GM19239 (cell line): ENCODE measurements around the gene ANXA7.
"Not testable (repeated sequence)": the region's sequence is repeated elsewhere in the genome, so short reads cannot be mapped to it uniquely, and the experiment has no call there.

Experiments used
- DNase-seq: peaks from one replicate; pipeline ENCODE4 v3.0.0; 2011; ENCODE audit warnings: low spot score; ENCODE audit not compliant: insufficient read length
- FAIRE-seq: peaks from 2 replicates; lab custom pipeline; 2011; peaks lifted over from hg19 to GRCh38; lab: Jason Lieb, UNC

Gene ANXA7

DNA sequence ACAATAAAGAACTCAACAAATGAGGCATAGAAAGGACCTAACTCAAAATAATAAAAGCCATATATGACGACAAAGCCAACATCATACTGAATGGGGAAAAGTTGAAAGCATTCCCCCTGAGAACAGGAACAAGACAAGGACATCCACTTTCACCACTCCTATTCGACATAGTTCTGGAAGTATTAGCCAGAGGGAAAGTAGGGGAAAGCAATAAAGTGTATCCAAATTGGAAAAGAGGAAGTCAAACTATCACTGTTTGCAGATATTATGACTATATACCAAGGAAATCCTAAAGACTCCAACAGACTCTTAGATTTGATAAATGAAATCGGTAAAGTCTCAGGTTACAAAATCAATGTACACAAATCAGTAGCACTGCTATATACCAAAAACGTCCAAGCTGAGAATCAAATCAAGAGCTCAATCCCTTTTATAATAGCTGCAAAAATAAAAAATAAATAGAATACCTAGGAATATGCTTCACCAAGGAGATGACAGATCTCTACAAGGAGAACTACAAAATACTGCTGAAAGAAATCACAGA lies 4.8 kb downstream of the ANXA7 start:
- DNase-seq (no peak), FAIRE-seq (no peak)

- FAIRE-seq (no peak), DNase-seq (no peak)
These were observed 5.8 kb downstream of the ANXA7 start for GRCh38 chr10:73408061-73408460.

- no peak for FAIRE-seq
- DNase-seq = no peak
These were observed 6.4 kb downstream of the ANXA7 start for GRCh38 chr10:73407495-73407894.

DNA sequence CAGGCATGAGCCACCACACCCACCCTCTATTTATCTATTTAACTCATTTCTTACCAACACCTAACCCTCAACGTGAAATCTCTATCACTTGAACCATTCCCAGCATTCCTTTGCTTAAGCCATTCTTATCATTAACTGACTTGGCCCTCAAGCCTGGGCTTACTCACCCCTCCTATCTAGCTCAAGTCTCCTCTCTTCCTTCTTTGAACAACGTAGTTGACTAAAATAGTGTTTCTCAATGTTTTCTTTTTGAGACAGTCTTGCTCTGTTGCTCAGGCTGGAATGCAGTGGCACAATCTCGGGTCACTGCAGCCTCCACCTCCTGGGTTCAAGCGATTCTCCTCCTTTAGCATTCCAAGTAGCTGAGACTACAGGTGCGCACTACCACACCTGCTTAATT lies 7.0 kb downstream of the ANXA7 start:
- FAIRE-seq = no peak
- DNase-seq = no peak

DNA sequence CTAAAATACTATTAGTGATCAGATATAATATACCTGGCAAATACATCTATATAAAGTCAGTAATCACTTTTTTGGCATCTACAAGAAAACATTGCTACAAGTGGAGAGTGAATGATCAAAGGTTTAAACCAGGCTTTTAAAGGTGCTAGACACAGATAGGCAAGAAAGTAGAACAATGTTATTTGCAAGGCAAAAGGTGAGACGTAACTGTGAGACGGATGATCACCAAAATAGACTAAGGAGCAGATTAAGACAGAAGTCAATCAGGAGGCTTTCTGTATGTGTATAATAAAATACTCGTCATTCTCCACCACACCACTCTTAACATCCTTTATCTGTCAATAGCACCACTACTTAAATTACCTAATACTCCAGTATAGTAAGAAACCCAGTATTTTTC lies 8.3 kb downstream of the ANXA7 start:
- FAIRE-seq (no peak), DNase-seq (no peak)

DNA sequence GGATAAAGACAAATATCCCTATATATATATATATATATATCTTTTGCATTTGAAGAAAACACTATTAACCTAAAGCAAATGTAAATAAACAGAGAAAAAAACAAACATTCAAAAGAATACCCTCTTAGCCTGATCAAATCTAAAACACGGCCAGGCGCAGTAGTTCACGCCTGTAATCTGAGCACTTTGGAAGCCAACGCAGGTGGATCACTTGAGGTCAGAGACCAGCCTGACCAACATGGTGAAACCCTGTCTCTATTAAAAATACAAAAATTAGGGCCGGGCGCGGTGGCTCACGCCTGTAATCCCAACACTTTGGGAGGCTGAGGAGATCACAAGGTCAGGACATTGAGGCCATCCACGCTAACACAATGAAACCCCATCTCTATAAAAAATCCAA lies 9.2 kb downstream of the ANXA7 start:
- FAIRE-seq (no peak), DNase-seq (no peak)

DNA sequence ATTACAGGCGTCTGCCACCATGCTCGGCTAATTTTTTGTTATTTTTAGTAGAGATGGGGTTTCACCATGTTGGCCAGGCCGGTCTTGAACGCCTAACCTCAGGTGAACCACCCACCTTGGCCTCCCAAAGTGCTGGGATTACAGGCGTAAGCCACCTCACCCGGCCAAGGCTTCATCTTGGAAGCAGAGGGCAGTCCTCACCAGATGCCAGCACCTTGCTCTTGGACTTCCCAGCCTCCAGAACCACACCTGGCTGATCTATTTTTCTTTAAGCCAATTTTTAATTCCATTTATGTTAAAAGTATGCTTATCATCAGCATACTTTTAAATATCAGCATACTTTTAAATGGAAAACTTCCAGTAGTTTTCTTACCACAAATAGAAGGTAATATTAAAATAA lies 12.2 kb downstream of the ANXA7 start:
- FAIRE-seq (no peak), DNase-seq (no peak)

DNA sequence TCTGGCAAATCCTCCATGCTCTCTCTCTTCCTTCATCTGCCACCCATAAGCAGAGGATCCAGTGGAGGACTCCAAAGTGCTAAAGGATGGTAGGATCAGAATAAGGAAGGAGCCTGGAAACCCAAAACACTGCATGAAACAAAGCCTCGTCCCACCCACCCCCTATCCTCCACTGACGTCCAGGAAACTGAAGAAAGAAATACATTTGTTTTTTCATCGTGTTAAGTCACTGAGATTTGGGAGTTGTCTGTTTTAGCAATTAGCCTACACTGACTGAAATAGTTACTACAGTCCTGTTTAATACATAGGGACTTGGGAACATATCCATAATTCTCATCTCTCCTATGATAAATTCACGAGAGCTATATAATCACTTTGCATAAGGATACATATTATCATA lies 14.8 kb downstream of the ANXA7 start:
- DNase-seq (no peak), FAIRE-seq (no peak)

DNA sequence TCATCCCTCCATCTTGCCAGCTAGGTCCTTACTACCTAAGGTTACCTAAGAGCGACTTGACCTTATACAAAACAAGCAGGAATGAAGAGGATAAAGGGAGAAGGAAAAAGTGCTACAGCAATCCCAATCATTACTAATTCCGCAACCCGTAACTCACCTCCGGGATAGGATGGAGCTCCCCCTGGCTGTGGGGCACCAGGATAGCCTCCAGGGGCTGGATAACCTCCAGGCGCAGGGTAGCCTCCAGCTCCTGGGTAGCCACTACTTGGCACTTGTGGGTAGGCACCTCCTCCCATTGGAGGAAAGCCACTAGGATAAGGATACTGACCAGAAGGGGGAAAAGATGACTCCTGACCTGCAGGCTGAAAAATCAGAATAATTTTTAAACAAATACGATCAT lies 15.8 kb downstream of the ANXA7 start:
- no peak for DNase-seq
- no peak for FAIRE-seq

DNA sequence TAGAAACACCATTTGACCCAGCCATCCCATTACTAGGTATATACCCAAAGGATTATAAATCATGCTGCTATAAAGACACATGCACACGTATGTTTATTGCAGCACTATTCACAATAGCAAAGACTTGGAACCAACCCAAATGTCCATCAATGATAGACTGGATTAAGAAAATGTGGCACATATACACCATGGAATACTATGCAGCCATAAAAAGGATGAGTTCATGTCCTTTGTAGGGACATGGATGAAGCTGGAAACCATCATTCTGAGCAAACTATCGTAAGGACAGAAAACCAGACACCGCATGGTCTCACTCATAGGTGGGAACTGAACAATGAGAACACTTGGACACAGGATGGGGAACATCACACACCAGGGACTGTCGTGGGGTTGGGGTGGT lies 19.5 kb downstream of the ANXA7 start:
- not testable (repeated sequence) for DNase-seq, FAIRE-seq

DNA sequence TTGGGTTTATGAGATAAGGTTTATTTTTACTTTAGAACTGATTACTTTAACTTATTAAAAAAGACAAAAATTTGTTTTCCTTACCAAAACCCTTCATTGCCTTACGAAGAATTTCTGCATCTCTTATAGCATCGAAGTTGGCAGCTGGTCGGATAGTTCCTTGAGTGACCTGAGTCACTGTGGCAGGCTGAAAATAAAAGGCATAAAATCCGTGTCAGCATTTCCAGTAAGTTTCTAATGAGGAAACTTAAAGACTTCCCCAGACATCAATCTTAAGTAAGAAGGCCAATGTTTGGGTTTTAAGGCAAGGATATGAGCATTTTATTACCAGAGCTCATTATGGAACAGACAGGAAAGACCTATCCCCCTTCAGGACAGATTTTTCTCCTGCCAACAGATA lies 25.6 kb downstream of the ANXA7 start:
- FAIRE-seq = no peak
- no peak for DNase-seq

DNA sequence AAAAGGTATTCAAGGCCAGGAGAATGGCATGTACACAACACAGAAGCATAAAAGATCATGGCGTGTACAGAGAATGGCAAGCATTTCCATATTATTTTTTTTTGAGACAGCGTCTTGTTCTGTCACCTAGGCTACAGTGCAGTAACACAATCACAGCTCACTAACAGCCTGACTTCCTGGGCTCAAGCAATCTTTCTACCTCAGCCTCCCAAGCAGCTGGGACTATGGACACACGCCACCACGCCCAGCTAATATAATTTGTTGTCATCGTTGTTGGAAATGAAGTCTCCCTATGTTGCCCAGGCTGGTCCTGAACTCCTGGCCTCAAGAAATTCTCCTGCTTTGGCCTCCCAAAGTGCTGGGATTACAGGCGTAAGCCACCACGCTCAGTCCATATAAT lies 27.3 kb downstream of the ANXA7 start:
- no peak for FAIRE-seq
- DNase-seq = no peak

DNA sequence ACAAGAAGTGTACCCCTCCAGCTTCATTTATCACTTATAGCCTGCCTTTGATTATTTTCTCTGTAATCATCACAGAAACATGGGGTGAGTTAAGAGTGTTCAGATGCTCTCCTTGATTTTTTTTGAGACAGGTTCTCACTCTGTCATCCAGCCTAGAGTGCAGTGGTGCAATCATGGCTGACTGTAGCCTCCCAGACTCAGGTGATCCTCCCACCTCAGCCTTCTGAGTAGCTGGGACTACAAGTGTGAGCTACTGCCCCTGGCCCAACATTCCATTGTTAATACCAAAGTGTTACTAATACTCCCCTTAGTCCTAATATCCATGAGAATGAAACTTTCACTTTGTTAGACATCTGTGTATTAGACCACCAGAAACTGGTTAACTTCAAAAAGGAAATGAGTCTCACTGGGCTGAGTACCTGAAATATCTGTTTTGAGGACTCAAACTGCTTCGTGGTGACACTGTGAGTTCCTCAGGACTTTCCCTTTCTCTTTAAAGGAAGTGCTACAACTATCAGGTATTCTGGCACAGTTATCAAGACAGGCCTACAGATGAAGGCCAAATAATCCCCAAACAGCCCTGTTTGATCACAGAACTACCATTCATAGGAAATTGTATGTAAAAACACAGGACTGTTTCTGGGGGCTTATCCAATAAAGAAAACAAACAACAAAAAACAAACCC lies 34.7 kb downstream of the ANXA7 start:
- DNase-seq (no peak), FAIRE-seq (peak; percentile 82)

- FAIRE-seq = no peak
- no peak for DNase-seq
These were observed 37.2 kb downstream of the ANXA7 start for GRCh38 chr10:73376679-73377078.

- FAIRE-seq = peak; percentile 11
- no peak for DNase-seq
These were observed 45.6 kb downstream of the ANXA7 start for GRCh38 chr10:73368238-73368637.

DNA sequence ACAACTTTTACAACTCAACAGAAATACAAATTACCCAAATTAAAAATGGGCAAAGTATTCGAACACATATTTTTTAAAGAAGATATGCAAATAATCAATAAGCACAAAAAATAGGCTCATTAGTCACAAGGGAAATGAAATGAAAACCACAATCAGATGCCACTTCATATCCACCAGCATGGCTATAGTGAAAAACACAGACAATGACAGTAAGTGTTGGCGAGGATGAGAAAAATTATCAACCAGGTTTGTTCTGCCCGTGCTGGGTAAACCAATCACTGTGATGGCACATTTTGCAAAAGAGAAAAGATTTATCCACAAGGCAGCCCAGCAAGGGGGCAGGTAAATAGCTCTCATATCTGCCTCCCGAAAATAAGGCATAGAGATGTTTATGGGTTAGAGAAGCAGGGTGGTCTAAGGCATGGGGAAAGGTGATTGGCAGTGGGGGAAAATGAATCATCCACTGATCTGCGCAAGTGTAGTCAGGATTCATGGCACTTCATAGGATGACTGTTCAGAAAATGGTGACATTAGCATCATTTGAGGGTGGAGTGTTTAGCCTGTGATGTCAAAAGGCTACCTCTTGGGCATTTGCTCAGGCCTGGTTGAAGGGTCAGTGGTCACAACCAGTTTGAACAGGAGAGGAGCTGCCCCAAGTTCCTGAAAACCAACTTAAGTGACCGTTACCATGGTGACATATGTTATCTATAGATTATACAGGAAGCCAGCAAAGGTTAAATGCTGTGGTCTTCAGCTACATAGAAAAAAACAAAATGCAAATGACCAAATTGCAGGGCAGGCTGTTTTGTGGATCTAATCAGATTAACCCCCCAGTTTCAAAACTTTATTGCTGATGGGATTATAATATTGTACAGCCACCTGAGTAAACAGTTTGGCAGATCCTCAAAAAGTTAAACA lies 47.2 kb downstream of the ANXA7 start:
- DNase-seq = no peak
- FAIRE-seq = no peak

GRCh38 chr10:73364964-73365363 lies 48.9 kb downstream of the ANXA7 start:
- DNase-seq (no peak), FAIRE-seq (no peak)

- no peak for FAIRE-seq
- no peak for DNase-seq
These were observed 54.4 kb downstream of the ANXA7 start for GRCh38 chr10:73359492-73359891.

GRCh38 chr10:73358331-73359279 lies 55.3 kb downstream of the ANXA7 start, which contains the start of gene CFAP70:
Gene CFAP70, minus strand, starts transcription at chr10:73358864. Its CDS starts 4,068 bp downstream, at chr10:73354796.
- DNase-seq (peak; percentile 81), FAIRE-seq (peak; percentile 97)

DNA sequence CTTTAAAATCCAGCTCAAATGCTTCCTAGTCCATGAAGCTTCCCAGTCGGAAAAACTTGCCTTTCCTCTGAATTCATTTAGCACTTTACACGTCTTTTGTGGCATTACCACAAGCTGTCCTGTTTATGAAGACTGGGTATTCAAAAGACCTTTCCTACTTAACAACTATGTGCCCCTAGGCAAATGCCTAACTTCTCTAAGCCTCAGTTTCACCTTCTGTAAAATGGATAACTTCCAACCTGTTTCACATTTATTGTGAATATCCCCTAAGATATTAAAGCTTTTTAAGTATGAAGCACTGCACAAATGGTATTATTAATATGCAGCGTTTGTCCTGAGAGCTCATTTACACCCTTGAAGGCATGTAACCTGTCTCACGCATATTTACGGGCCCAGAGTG lies 56.0 kb downstream of the ANXA7 start:
- FAIRE-seq = no peak
- DNase-seq = no peak
